ENCODE measurements around the gene HASPIN. TPM values are rescaled to one million over a fixed set of nuclear protein-coding genes. Genes with fewer than 3 reads are reported as not detected.

HASPIN gene
- total RNA-seq, 1 experiment from 2014 or later: 30.0 TPM

GRCh38 chr17:3723188-3723555, 531 bp upstream of the HASPIN start (continued):
- no peak for TF ChIP-seq ARID4B (CRISPR knock-in tag; IDR thresholded peaks at IDR 0.05; ENCODE audit: borderline replicate concordance)
- no peak for TF ChIP-seq CREM (CRISPR knock-in tag; IDR thresholded peaks at IDR 0.05)
- TF ChIP-seq ZNF416 (CRISPR knock-in tag; IDR thresholded peaks at IDR 0.05): no peak
- TF ChIP-seq, protein P1, sequence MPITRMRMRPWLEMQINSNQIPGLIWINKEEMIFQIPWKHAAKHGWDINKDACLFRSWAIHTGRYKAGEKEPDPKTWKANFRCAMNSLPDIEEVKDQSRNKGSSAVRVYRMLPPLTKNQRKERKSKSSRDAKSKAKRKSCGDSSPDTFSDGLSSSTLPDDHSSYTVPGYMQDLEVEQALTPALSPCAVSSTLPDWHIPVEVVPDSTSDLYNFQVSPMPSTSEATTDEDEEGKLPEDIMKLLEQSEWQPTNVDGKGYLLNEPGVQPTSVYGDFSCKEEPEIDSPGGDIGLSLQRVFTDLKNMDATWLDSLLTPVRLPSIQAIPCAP (CRISPR knock-in tag; IDR thresholded peaks at IDR 0.05): no peak
- no peak for TF ChIP-seq STAT6 (CRISPR knock-in tag; conservative IDR thresholded peaks at IDR 0.05; ENCODE audit: low read depth)
- TF ChIP-seq ZBTB43 (CRISPR knock-in tag; IDR thresholded peaks at IDR 0.05): no peak
- no peak for TF ChIP-seq ZNF232 (CRISPR knock-in tag; IDR thresholded peaks at IDR 0.05)
- no peak for TF ChIP-seq PRRX2 (CRISPR knock-in tag; IDR thresholded peaks at IDR 0.05)
- TF ChIP-seq USF1 (CRISPR knock-in tag; IDR thresholded peaks at IDR 0.05): no peak
- no peak for TF ChIP-seq ATF2 (CRISPR knock-in tag; IDR thresholded peaks at IDR 0.05; ENCODE audit: borderline replicate concordance, low read depth)
- TF ChIP-seq MXD4 (CRISPR knock-in tag; IDR thresholded peaks at IDR 0.05; ENCODE audit: borderline replicate concordance): no peak
- TF ChIP-seq, protein P2, sequence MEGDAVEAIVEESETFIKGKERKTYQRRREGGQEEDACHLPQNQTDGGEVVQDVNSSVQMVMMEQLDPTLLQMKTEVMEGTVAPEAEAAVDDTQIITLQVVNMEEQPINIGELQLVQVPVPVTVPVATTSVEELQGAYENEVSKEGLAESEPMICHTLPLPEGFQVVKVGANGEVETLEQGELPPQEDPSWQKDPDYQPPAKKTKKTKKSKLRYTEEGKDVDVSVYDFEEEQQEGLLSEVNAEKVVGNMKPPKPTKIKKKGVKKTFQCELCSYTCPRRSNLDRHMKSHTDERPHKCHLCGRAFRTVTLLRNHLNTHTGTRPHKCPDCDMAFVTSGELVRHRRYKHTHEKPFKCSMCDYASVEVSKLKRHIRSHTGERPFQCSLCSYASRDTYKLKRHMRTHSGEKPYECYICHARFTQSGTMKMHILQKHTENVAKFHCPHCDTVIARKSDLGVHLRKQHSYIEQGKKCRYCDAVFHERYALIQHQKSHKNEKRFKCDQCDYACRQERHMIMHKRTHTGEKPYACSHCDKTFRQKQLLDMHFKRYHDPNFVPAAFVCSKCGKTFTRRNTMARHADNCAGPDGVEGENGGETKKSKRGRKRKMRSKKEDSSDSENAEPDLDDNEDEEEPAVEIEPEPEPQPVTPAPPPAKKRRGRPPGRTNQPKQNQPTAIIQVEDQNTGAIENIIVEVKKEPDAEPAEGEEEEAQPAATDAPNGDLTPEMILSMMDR (IDR thresholded peaks at IDR 0.05): no peak

All from WTC11 (cell line).